SK-N-MC (cell line): ENCODE data around the gene FREM1.

Source experiments
- EZH2 ChIP-seq: fragments of 200-600 bp; sonication (generic); IDR thresholded peaks from one replicate; pipeline ENCODE4 v1.6.1; 2017; ENCODE audit warnings: antibody characterized with exemption
- FOXP2 ChIP-seq: optimal IDR thresholded peaks from 2 replicates; pipeline ENCODE3; 2011; ENCODE audit warnings: mild to moderate bottlenecking, moderate library complexity; ENCODE audit not compliant: insufficient read depth; ENCODE audit errors: extremely low read length, control extremely low read depth
- POLR2AphosphoS5 ChIP-seq: IDR thresholded peaks from 2 replicates; pipeline ENCODE4 v1.6.1; 2012; ENCODE audit warnings: mild to moderate bottlenecking, low read depth, low read length, borderline replicate concordance

DNA sequence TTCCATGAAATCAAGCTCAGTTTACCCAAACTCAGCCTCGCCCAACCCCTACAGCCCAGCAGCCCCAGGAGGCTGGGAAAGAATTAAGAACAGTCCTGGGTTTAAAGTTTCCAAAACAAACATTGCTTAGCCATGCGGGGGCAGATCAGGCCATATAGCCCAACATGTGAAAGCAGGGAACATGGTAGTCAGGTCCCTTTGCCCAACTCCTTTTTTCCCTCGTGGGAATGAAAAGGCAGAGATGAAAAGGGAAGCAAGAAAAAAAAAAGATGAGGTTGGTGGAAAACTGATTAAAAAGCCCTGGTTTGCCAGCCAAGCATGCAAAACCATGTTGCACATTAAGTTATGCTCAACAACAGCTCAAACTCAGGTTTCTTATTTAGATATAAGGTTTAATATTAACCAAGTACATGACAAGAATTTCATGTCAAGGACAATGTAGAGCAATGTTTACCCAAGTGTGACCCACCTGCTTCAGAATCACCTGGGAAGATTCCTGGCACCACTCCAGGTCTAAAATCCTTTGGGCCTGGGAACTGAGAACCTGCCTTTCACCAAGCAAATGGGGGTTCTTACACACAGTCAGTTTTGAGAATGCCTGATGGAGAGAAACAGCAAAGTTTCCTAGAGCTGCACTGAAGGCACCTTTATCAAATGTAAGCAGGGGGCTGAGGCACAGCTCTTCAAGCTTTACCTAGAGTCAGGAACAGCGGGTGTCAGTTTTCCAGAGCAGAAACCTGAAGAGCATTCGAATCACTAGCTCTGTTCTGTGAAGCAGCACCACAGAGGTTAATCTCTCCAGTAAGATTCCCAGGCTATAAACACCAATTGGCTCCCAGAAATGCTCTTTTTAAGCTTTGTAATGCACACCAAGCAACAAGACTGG, 1.7 kb downstream of the FREM1 start:
- TF ChIP-seq POLR2AphosphoS5 = no peak
- TF ChIP-seq EZH2 = no peak
- TF ChIP-seq FOXP2 = no peak
